Measurements from ENCODE around the gene DOK7.

DOK7 gene

DNA sequence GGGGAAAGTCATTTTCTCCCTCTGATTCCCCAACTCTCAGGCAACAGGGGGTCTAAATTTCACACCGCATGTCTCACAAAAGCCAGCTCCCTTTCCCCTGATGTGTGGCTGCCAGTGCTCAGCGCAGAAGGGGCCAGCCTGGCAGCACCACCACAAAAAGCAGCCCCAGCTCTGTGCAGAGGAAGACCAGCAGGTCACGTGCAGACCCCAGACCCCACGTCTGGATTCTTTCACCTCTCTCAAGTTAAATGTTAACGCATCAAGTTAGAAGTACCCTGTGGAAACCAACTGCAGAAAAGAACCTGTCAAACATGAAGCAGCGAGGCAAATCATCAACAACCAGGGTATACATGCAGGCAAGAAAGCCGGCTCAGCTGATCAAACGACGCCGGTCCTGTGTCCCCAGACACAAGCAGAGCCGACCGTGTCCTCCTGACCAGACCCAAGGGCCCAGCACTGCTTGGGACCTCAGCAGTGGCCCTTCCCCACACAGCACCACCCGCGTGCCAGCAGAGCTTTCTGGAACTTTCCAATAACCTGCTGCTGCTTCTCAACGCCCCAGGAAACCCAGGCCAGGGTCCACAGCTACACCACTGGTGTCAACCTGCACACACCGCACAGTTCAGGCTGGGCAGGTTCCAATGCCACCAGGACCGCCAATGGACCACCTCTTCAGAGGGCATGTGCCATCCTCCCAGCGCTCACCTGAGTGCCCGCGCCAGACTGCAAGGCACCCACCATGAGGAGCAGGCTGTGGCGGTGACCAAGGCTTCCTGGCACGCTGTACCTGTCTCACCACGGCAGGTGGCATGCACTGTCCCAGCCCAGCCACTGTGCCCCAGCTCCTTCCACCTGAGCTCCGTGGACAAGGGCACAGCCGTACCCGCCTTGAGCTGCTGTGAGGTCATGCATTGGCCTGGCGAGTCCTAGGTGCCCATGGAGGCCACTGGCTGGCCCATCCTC, 65.1 kb downstream of the DOK7 start:
- Histone ChIP-seq H3K27me3 (replicated peaks; ENCODE audit: insufficient read depth, low read length) (no peaks in the 10 kb centered on the region), H3K4me1 (ENCODE audit: low read length) (0 out of 2 replicates have a peak, but pooled peaks cover 4% of the 10 kb centered on the region), H2AFZ (ENCODE audit: low read length) (no peak overlapping the region), H3K27ac (ENCODE audit: low read length) (no peak overlapping the region), H3K9me3 (replicated peaks; ENCODE audit: insufficient read depth, low read length) (no peaks in the 10 kb centered on the region), H3K9ac (ENCODE audit: low read length) (no peak overlapping the region), H3K4me2 (ENCODE audit: low read depth, low read length) (no peak overlapping the region), H3F3A (ENCODE audit: insufficient read depth, low read length) (no peaks in the 10 kb centered on the region), H3K79me2 (ENCODE audit: low read length) (peaks cover 63% of the 10 kb centered on the region), H3K36me3 (replicated peaks; ENCODE audit: insufficient read depth, low read length) (no peaks in the 10 kb centered on the region), H3K9me2 (replicated peaks; ENCODE audit: insufficient read depth, low read length) (no peaks in the 10 kb centered on the region), H4K20me1 (ENCODE audit: insufficient read depth, low read length) (no peaks in the 10 kb centered on the region), H3K4me3 (ENCODE audit: low read length) (no peak overlapping the region)
- no peak for TF ChIP-seq EZH2phosphoT487 (IDR thresholded peaks at IDR 0.05; ENCODE audit: low read length)
- TF ChIP-seq EZH2 (optimal IDR thresholded peaks at IDR 0.05; ENCODE audit: low read depth, low read length) = no peak
- TF ChIP-seq, protein P1, sequence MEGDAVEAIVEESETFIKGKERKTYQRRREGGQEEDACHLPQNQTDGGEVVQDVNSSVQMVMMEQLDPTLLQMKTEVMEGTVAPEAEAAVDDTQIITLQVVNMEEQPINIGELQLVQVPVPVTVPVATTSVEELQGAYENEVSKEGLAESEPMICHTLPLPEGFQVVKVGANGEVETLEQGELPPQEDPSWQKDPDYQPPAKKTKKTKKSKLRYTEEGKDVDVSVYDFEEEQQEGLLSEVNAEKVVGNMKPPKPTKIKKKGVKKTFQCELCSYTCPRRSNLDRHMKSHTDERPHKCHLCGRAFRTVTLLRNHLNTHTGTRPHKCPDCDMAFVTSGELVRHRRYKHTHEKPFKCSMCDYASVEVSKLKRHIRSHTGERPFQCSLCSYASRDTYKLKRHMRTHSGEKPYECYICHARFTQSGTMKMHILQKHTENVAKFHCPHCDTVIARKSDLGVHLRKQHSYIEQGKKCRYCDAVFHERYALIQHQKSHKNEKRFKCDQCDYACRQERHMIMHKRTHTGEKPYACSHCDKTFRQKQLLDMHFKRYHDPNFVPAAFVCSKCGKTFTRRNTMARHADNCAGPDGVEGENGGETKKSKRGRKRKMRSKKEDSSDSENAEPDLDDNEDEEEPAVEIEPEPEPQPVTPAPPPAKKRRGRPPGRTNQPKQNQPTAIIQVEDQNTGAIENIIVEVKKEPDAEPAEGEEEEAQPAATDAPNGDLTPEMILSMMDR (IDR thresholded peaks at IDR 0.05; ENCODE audit: low read length) = no peak
- no peak for DNase-seq

DNA sequence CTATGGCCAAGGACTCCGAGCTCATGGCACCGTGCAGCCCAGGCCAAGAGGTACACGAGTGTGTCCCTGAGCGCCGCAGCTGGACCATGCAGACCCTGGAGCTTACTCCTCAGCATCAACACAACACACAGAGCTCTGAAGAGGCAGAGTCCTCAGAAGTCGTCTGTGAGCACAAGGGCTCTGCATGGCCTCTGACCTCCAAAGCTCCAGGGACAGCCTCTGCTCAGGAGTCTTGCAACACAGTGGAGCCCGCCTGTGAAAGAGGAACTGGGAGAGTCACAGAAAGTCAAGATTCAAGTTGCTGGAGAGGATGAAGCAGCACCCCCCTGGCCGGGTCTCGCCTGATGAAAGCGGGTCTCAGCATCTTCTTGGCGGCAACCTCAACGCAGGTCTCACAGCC, 66.3 kb downstream of the DOK7 start:
- no peak for DNase-seq
- peaks cover 63% of the 10 kb centered on the region for H3K79me2 ChIP-seq (ENCODE audit: low read length)
- no peak for TF ChIP-seq EZH2 (optimal IDR thresholded peaks at IDR 0.05; ENCODE audit: low read depth, low read length)
- TF ChIP-seq EZH2phosphoT487 (IDR thresholded peaks at IDR 0.05; ENCODE audit: low read length) = no peak
- TF ChIP-seq, protein P1 (IDR thresholded peaks at IDR 0.05; ENCODE audit: low read length) = no peak
- no peaks in the 10 kb centered on the region for H4K20me1 ChIP-seq (ENCODE audit: insufficient read depth, low read length)
- H3K4me1 ChIP-seq (ENCODE audit: low read length) = 0 out of 2 replicates have a peak, but pooled peaks cover 4% of the 10 kb centered on the region
- H3K9me3 ChIP-seq (replicated peaks; ENCODE audit: insufficient read depth, low read length) = no peaks in the 10 kb centered on the region
- H2AFZ ChIP-seq (ENCODE audit: low read length) = no peak overlapping the region
- H3K4me3 ChIP-seq (ENCODE audit: low read length) = no peak overlapping the region
- H3K27ac ChIP-seq (ENCODE audit: low read length) = no peak overlapping the region
- H3F3A ChIP-seq (ENCODE audit: insufficient read depth, low read length) = no peaks in the 10 kb centered on the region
- H3K27me3 ChIP-seq (replicated peaks; ENCODE audit: insufficient read depth, low read length) = peaks cover 10% of the 10 kb centered on the region
- no peaks in the 10 kb centered on the region for H3K9me2 ChIP-seq (replicated peaks; ENCODE audit: insufficient read depth, low read length)
- H3K36me3 ChIP-seq (replicated peaks; ENCODE audit: insufficient read depth, low read length) = no peaks in the 10 kb centered on the region
- H3K4me2 ChIP-seq (ENCODE audit: low read depth, low read length) = no peak overlapping the region
- H3K9ac ChIP-seq (ENCODE audit: low read length) = no peak overlapping the region

DNA sequence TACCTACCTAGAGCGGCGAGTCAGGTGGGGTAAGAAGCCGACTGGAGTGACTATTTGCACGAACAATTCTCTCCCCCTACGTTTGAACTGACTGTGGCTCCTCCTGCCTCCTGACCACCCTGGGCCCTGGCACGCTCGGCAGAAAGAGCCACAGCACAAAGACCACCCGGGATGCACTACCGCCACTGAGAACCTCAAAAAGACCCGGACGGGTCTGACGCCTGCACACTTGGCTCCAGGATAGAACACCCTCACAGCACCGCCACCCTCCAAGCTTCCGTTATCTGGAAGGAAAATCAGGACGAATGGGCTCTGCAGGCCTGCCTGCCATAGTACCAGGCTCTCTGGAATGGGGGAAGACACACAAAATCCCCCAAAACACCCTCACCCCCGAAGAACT, 66.9 kb downstream of the DOK7 start:
- no peak overlapping the region for H3K9ac ChIP-seq (ENCODE audit: low read length)
- H2AFZ ChIP-seq (ENCODE audit: low read length) = no peak overlapping the region
- H4K20me1 ChIP-seq (ENCODE audit: insufficient read depth, low read length) = no peaks in the 10 kb centered on the region
- H3K9me3 ChIP-seq (replicated peaks; ENCODE audit: insufficient read depth, low read length) = no peaks in the 10 kb centered on the region
- H3K4me3 ChIP-seq (ENCODE audit: low read length) = no peak overlapping the region
- H3K36me3 ChIP-seq (replicated peaks; ENCODE audit: insufficient read depth, low read length) = no peaks in the 10 kb centered on the region
- TF ChIP-seq, protein P1 (IDR thresholded peaks at IDR 0.05; ENCODE audit: low read length) = no peak
- TF ChIP-seq EZH2 (optimal IDR thresholded peaks at IDR 0.05; ENCODE audit: low read depth, low read length) (no peak), EZH2phosphoT487 (IDR thresholded peaks at IDR 0.05; ENCODE audit: low read length) (no peak)
- H3K79me2 ChIP-seq (ENCODE audit: low read length) = peaks cover 63% of the 10 kb centered on the region
- 0 out of 2 replicates have a peak, but pooled peaks cover 4% of the 10 kb centered on the region for H3K4me1 ChIP-seq (ENCODE audit: low read length)
- no peaks in the 10 kb centered on the region for H3F3A ChIP-seq (ENCODE audit: insufficient read depth, low read length)
- H3K27ac ChIP-seq (ENCODE audit: low read length) = no peak overlapping the region
- no peaks in the 10 kb centered on the region for H3K9me2 ChIP-seq (replicated peaks; ENCODE audit: insufficient read depth, low read length)
- H3K27me3 ChIP-seq (replicated peaks; ENCODE audit: insufficient read depth, low read length) = peaks cover 11% of the 10 kb centered on the region
- no peak for DNase-seq
- H3K4me2 ChIP-seq (ENCODE audit: low read depth, low read length) = no peak overlapping the region

Measured in MM.1S (cell line).